Esophagus muscularis mucosa (tissue), 4 donors: ENCODE data around the gene KCMF1.

ENCODE experiments used
- EP300 ChIP-seq: sonication (generic); formaldehyde crosslinking; IDR thresholded peaks from one replicate; pipeline ENCODE4 v1.6.1; 2017; ENCODE audit warnings: antibody characterized with exemption
- POLR2AphosphoS5 ChIP-seq, 2 donors: sonication (generic); formaldehyde crosslinking; IDR thresholded peaks; one replicate each; pipeline ENCODE4 v1.6.1; 2017; ENCODE audit warnings: antibody characterized with exemption in 2 of 2
- TF ChIP-seq, protein P1 (sequence below), 3 experiments: fragments of 200-600 bp in 2 of 3; fragments of 450-650 bp in 1 of 3; sonication (generic) in 2 of 3; IDR thresholded peaks; one replicate each; pipeline ENCODE4 v1.5.1; 2017 to 2019; ENCODE audit warnings: antibody characterized with exemption in 3 of 3, mild to moderate bottlenecking in 2 of 3, moderate library complexity in 1 of 3

DNA sequence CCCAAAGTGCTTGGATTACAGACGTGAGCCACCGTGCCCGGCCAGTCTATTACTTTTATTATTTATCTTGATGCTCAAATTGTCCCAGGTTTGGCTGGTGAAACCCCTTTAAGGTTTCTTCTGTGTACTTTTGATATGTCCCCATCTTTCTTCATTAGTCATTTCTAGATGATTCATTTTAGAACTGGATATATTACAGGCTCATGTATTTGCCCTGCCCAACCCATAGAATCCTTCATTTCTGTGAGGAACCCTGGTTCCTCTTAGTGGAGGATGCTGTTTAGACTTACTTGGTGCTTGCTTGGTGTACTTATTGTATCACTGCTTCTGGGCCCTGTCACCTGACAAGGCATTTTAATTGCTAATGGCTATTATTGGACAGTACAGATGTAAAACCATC, 40.1 kb downstream of the KCMF1 start:
- TF ChIP-seq EP300 (no peak), POLR2AphosphoS5 (IDR thresholded peaks at IDR 0.05) (no peak)
- TF ChIP-seq, protein P1, sequence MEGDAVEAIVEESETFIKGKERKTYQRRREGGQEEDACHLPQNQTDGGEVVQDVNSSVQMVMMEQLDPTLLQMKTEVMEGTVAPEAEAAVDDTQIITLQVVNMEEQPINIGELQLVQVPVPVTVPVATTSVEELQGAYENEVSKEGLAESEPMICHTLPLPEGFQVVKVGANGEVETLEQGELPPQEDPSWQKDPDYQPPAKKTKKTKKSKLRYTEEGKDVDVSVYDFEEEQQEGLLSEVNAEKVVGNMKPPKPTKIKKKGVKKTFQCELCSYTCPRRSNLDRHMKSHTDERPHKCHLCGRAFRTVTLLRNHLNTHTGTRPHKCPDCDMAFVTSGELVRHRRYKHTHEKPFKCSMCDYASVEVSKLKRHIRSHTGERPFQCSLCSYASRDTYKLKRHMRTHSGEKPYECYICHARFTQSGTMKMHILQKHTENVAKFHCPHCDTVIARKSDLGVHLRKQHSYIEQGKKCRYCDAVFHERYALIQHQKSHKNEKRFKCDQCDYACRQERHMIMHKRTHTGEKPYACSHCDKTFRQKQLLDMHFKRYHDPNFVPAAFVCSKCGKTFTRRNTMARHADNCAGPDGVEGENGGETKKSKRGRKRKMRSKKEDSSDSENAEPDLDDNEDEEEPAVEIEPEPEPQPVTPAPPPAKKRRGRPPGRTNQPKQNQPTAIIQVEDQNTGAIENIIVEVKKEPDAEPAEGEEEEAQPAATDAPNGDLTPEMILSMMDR (IDR thresholded peaks at IDR 0.05) = no peak
